Tibial nerve (tissue), 4 donors: ENCODE data around the gene SYTL3.

Experiments used
- CTCF ChIP-seq, 5 experiments: fragments of 200-600 bp in 3 of 5; fragments of 450-650 bp in 2 of 5; sonication (generic) in 3 of 5; IDR thresholded peaks; one replicate each; pipeline ENCODE4 v1.5.1; 2016 to 2019; ENCODE audit warnings: antibody characterized with exemption in 5 of 5, mild to moderate bottlenecking in 3 of 5, moderate library complexity in 2 of 5
- EP300 ChIP-seq, 2 donors: sonication (generic); formaldehyde crosslinking; IDR thresholded peaks; one replicate each; pipeline ENCODE4 v1.6.1; 2017; ENCODE audit warnings: antibody characterized with exemption in 2 of 2, mild to moderate bottlenecking in 1 of 2
- POLR2A ChIP-seq, 2 donors: fragments of 450-650 bp; IDR thresholded peaks; one replicate each; pipeline ENCODE4 v1.6.1; 2017; ENCODE audit warnings: antibody characterized with exemption in 2 of 2, mild to moderate bottlenecking in 2 of 2, moderate library complexity in 2 of 2

- no peak for TF ChIP-seq POLR2A (IDR thresholded peaks at IDR 0.05)
- TF ChIP-seq CTCF (IDR thresholded peaks at IDR 0.05), result no peak
- no peak for TF ChIP-seq EP300 (IDR thresholded peaks at IDR 0.05)
These were observed 41.6 kb upstream of the SYTL3 start for GRCh38 chr6:158608221-158608620.
